Vagina (tissue), 2 donors: ENCODE data around the gene CASD1.

Source experiments
- POLR2AphosphoS5 ChIP-seq, 2 donors: sonication (generic); formaldehyde crosslinking; IDR thresholded peaks; one replicate each; pipeline ENCODE4 v1.9.0; 2017; ENCODE audit warnings: antibody characterized with exemption in 2 of 2, mild to moderate bottlenecking in 2 of 2, low read depth in 1 of 2; ENCODE audit not compliant: insufficient read depth in 1 of 2
- TF ChIP-seq, protein P1 (sequence below), 3 experiments: fragments of 450-650 bp in 2 of 3; fragments of 200-600 bp in 1 of 3; sonication (generic) in 1 of 3; IDR thresholded peaks; one replicate each; pipeline ENCODE4 v1.5.1; 2017 to 2019; ENCODE audit warnings: antibody characterized with exemption in 3 of 3, mild to moderate bottlenecking in 2 of 3, moderate library complexity in 2 of 3

DNA sequence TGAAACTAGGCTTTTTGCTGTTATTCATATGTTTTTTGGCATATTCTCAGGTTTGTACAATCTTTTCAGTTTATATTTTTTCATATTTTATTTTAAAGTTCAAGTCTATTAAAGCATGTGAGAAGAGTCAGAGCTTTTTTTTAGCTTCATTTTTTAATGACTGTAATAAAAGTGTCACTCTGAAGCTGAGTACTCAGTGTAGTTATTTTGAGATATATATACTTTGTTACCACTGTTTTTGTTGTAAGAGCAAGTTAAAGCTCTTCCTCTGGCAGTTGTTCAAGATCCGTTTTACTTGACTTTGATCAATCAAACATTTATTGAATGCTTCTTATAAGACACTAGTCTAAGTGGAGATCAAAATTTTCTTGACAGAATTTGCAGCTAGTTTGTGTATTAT is 37.5 kb downstream of the CASD1 start:
- TF ChIP-seq POLR2AphosphoS5 (IDR thresholded peaks at IDR 0.05; ENCODE audit: insufficient read depth in 1 of 2, low read depth in 1 of 2): no peak
- TF ChIP-seq, protein P1, sequence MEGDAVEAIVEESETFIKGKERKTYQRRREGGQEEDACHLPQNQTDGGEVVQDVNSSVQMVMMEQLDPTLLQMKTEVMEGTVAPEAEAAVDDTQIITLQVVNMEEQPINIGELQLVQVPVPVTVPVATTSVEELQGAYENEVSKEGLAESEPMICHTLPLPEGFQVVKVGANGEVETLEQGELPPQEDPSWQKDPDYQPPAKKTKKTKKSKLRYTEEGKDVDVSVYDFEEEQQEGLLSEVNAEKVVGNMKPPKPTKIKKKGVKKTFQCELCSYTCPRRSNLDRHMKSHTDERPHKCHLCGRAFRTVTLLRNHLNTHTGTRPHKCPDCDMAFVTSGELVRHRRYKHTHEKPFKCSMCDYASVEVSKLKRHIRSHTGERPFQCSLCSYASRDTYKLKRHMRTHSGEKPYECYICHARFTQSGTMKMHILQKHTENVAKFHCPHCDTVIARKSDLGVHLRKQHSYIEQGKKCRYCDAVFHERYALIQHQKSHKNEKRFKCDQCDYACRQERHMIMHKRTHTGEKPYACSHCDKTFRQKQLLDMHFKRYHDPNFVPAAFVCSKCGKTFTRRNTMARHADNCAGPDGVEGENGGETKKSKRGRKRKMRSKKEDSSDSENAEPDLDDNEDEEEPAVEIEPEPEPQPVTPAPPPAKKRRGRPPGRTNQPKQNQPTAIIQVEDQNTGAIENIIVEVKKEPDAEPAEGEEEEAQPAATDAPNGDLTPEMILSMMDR (IDR thresholded peaks at IDR 0.05): no peak
